Measurements from ENCODE around the gene MAP3K8. TPM values are rescaled to one million over a fixed set of nuclear protein-coding genes. Genes with fewer than 3 reads are reported as not detected.

The MAP3K8 gene
- total RNA-seq (2014; rRNA removed): 0.40 and 1.7 TPM in 2 replicates
- 1.8 TPM for polyA plus RNA-seq (2012)

DNA sequence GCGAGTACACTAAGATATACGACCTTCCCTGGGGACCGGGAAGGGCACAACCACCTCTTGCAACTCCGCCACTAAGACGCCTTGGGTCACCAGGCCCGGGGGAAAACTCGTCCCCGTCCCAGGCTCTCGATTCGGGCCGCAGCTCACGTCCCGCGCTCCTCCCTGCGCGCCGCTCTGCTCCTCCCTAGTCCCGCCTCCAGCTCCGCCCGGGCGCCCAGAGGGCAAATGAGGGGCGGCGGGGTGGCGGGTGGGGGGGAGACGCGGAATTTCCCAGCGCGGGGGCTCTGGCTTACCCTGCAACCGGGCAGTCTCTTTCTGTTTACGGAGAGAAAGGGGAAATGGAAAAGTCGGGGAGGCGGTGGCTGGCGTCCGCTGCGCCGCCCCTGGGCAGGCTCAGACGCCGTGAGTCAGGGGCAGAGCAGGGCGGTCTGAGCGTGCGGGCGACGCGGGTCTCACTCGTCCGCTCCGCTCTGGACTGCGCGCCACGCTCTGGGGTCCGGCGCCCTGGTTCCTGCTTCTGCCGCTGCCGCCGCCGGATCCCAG lies at the start of gene MAP3K8:
Gene MAP3K8, plus strand, starts transcription at position 455 of the 543 bp plus-strand sequence. CDS start 4,755 bp downstream, outside the sequence.
- DNase-seq (ENCODE audit: low read depth): peak; percentile 62

DNA sequence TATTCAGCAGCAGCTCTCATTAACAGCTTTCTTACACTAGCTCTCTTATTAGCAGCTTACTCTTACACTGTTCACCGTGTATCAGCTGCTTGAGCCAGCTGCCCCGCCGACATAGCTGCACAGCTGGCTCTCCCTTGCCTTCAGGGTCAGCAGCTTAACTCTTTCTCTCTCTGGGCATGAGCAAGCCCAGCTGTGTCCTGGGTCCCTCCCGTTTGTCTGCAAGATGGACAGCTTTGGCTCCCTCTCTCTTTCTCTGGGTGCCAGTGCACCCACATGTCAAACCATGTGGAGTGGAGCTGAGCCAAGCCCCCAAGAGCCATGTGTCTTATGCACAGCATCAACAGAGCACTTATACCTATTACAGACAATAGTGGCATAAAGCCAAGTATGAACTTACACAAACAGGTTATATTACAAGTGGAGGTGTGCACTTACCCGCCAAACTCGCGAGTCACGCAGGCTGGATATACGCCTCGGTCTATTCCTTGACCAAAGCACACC lies 49.2 kb upstream of the MAP3K8 start:
- DNase-seq (ENCODE audit: low read depth): peak; percentile 72

DNA sequence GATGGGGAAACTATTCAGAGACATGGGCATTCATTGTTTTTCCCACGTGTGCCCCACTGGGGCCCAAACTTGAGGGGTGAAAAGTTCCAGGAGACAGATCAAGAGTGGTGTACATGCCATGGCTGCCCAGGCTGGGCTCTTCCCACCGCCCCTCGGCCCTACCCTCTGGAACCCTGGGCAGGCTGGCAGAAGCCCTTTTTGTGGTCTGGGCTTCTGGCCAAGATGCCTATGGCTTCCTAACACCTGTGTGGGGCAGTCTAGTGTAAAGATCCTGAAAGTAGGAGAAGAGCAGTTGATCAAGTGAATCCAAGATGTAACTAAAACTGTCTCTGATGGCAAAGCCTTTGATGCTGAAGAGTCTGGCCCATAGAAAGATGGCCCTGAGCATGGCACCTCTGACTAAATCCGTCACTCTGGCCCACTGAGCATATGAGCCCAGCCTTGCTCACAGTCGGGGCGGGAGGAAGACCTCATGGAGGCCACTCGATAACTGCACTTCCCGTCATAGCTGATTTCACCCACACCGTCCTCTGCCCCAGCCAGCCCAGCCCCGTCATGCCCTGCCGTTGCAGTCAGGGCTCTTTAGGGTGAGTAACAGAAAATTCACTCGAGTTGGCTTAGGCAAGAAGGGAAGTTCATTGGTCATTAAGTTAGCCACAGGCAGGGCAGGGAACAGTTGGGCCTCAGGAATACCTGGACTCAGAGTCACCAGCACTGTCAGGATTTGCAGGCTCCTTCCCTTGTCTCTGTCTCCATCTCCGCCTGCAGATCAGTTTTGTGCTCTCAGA lies 47.0 kb upstream of the MAP3K8 start:
- DNase-seq (ENCODE audit: low read depth): no peak

DNA sequence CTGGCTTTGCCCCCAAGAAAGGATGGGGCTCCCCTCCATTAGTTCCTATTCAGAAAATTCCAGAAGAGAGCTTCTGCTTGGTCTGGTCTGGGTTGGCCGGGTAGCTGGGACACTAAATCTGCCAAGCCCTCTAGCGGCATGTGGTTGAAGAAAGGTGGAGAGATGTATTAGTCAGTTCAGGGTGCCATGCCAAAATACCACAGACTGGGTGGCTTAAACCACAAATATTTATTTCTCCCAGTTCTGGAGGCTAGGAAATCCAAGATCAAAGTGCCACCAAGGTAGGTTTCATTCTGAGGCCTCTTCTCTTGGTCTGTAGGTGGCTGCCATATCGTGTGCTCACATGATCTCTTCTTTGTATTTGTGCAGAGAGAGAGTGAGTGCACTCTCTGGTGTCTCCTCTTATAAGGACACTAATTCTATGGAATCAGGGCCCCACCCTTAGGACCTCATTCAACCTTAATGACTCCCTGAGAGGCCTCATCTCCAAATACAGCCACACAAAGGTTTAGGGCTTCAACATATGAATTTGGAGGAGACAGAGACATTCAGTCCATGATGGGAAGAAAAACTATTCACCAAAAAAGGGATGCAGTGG lies 46.2 kb upstream of the MAP3K8 start:
- DNase-seq (ENCODE audit: low read depth): peak; percentile 40

DNA sequence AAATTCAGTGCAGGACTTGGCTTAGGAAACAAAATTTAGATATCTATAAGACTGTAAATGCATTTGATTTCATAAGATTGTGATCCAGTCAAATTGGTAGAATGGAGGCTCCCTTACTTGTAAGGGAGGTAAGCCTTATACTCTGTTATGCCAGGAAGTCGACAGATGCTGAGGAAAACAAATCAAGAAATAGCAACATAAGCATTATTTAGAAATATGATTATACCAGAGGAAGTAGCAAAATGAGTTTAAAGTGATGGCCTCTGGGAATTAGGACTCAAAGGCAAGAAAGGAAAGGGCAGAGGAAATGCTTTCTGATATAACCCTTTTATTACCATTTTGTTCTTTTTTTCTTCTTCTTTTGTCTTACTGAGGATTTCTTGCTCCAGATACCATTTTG lies 44.4 kb upstream of the MAP3K8 start:
- DNase-seq (ENCODE audit: low read depth): no peak

DNA sequence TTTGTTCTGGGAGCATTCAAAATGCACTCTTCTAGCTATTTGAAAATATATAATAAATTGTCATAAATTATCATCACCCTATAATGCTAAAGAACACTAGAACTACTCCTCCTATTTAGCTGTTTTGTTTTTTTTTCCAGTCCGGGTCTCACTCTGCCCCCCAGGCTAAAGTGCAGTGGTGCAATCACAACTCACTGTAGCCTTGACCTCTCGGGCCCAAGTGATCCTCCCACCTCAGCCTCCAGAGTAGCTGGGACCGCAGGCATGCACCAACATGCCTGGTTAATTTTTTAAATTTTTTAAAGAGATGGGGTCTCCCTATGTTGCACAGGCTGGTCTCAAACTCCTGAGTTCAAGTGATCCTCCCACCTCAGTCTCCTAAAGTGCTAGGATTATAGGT lies 43.8 kb upstream of the MAP3K8 start:
- DNase-seq (ENCODE audit: low read depth): no peak

DNA sequence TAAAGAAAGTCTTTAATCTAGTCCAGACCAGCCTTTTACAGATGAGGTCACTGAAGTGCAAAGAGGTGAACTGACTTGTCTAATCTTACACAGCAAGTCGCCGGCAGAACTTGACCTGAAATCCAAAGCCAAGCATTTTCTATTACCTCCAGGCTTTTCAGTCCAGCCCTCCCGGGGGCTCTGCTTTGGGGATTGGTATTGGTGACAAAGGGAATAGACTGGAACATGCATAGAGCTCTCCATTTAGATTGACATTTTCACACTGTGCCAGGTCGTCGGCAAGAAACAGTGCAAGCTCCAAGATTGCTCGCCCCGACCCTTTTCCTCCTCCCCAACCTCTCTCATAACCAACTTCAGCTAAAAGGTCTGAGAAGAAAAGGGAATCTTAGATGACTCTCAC lies 42.7 kb upstream of the MAP3K8 start:
- DNase-seq (ENCODE audit: low read depth): no peak

DNA sequence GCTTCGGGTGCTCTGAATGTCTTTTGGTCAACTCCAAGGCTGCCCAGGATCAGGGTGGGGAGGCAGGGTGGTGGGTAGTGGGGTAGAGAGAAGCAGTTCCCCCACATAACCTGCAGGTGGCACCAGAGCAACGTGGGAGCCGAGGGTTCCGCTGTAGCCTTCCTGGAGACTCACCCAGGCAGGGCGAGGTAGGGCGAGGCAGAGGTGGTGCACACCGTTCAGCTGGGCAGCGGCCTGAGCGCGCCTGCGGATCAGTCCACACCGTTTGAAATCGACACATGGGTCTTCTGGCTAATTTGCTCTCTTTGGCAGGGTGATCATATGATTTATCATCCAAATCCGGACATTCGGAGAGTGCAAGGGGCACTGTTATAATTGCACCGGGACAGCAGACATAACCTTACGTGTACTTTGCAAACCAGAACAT lies 41.4 kb upstream of the MAP3K8 start:
- DNase-seq (ENCODE audit: low read depth): peak; percentile 35

DNA sequence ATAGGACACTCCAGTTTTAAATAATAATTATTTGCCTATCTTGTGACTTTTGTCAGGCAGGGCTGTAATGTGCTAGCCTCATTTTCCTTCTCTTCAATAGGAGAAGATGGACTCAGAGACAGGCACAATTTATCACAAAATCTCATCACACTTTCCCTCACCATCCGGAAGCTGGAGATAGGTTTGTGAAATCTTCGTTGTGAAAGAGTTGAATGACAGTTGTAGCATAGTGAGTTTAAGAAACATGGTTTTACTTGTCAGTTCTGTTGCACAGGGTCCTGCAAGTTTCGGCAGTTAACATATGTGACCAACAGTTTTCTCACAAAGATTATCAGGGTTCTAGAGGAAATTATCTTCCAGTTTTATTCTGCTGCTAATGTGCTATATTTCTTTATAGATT lies 37.7 kb upstream of the MAP3K8 start:
- no peak for DNase-seq (ENCODE audit: low read depth)

DNA sequence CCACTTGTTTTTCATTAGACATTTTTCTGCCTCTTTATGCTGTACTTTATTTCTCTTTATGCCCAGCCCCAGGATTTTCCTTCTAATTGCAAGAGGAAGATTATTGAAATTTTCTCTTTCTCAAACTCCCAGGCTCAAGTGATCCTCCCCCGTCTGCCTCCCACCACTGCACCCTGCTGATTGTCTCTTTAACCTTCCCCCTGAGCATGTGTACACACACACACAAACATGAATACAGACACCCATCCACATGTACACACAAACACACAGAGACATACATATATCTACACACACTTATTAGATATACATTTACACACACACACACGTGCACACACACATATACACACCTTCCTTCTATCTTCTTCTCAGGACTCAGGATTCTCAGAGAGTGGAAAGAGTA lies 37.3 kb upstream of the MAP3K8 start:
- no peak for DNase-seq (ENCODE audit: low read depth)

DNA sequence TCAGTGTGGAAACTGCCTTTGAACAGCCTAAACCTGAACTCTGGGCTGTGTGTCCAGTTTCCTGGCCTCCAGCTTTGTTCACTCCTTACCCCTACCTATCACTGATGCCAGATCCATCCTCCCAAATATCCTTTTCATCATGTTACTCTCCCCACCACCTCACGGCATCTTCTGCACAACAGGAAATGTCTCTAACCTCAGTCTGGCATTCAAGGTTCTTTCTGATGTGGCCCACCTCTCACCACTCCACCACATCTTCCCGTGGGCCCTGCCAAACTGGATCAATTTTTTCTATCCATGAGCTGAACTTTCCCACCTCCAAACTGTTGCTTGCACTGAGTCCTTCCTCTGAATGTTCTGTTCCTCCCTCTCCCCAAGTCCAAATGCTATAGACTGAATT lies 35.8 kb upstream of the MAP3K8 start:
- DNase-seq (ENCODE audit: low read depth): no peak

DNA sequence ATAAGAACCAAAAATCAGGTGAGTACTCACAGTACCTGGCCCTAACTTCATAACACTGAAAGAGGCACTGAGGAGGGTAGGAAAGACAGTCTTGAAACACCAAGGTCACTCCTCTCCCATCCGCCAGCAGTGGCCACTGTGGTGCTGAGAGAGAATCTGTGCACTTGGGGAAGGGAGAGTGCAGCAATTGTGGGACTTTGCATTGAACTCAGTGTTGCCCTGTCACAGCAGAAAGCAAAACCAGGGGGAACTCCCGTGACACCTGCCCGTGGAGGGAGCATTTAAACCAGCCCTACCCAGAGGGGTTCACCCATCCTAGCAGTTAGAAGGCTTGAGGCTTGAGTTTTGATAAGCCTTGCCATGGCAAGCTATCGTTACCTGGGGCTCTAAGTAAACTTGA lies 35.2 kb upstream of the MAP3K8 start:
- no peak for DNase-seq (ENCODE audit: low read depth)

DNA sequence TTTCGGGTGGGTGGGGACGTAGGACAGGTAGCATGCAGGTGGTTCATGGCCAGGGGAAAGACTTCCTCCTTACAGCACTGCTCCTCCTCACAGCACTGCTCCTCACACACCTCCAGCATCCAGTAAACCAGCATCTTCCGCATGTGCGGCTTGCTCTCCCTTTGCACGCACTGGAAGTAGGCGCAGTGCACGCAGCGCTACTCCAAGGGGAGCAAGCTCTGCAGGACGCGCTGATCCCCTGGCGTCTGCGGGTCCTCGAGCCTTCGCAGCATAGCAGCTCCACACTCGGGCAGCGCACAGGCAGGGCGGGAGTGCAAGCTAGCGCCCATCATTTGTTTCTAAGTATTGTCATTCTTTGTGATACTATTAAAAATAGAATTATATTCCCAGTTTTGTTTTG lies 30.5 kb upstream of the MAP3K8 start:
- no peak for DNase-seq (ENCODE audit: low read depth)

DNA sequence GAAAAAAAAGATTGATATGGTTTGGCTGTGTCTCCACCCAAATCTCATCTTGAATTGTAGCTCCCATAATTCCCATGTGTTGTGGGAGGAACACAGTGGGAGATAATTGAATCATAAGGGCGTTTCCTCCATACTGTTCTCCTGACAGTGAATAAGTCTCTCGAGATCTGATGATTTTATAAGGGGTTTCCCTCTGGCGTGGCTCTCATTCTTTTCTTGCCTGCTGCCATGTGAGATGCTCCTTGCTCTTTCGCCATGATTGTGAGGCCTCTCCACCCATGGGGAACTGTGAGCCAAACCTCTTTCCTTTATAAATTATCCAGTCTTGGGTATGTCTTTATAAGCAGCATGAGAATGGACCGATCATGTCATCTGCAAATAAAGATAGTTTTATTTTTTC lies 29.4 kb upstream of the MAP3K8 start:
- DNase-seq (ENCODE audit: low read depth): no peak

DNA sequence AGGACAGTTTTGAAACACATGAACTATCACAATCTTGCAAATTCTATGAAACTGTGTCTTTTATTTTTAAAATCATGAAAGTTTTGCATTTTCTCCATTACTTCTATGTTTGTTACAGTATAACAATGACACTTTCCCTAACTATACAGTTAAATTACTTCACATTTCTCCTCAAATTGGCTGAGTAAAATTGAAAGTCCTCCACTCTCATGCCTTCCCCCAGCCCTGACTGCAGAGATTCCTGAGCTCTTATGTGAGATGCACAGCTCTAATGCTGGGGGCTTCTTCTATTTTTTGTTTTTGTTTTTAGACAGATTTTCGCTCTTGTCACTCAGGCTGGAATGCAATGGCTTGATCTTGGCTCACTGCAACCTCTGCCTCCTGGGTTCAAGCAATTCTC lies 22.7 kb upstream of the MAP3K8 start:
- no peak for DNase-seq (ENCODE audit: low read depth)

DNA sequence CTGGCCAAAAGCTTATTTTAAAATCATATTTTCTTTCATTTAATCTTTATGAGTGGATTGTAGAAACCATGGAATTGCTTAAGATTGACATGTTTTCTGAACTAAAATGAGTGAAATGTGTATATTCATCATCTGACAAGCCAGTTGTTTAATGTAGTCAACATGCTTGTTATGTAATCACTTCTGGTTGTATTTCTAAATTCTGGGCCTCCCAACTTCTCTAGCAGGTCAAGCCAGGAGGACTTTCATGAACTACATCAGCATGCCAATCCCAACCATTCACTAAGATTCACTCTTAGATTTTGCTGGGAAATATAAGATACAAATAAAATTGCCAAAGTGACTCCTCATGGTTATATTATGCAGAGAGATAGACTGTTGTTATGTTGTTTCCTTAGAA lies 21.1 kb upstream of the MAP3K8 start:
- DNase-seq (ENCODE audit: low read depth): no peak

DNA sequence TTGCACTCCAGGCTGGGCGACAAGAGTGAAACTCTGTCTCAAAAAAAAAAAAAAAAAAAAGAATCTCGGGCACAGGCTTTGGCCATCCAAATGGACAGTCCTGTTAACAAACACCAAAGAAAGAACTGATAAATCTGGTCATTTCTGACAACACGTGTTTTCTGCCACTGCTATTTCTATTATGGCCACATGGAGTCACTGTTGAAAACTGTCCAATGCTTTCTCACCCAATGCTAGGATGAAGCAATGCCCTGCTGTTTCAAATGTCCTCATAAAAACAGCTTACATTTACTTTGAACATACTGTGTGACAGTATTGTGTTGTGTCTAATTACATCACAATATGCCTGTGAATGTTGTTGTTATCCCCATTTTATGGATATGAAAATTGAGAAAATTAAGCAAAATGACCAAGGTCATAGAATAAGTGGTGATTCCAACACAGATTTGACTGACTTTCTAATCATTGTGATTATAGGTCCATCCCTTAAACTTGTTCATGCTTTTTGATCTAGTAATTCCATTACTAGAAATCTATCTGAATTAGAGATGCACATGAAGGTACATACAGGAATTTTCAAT lies 19.9 kb upstream of the MAP3K8 start:
- DNase-seq (ENCODE audit: low read depth): peak; percentile 63

DNA sequence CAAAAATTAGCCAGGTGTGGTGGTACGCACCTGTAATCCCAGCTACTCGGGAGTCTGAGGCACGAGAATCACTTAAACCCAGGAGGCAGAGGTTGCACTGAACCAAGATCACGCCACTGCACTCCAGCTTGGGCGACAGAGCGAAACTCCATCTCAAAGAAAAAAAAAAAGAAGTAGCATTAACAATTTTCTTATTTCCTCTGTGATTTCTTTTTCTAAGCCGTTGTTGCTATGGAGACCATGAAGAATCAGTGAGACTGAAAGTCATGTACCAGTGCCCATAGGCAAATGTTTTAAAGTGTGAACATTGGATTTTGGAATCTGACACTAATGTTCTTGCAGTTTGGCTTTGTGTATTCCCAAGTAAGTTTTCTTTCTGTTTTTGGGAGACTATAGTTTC lies 18.4 kb upstream of the MAP3K8 start:
- no peak for DNase-seq (ENCODE audit: low read depth)

DNA sequence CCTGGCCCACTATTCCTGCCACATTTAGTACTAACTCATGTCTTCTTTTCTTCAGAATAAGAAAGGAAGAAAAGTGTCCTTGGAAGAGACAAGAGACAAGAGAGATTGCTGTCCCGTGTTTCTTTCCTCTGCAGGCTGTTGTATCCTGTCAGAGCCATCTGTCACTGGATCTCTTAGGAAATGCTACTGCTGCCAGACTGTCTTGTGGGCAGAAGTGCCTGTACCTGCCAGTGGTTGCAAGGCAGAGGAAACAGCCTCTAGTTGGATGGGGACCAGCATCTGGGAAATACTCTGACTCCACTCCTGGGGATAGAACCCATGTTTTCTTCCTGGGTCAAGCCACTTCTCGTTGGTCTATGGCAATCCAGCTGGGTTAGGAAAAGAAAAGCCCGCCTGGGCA lies 16.7 kb upstream of the MAP3K8 start:
- no peak for DNase-seq (ENCODE audit: low read depth)

DNA sequence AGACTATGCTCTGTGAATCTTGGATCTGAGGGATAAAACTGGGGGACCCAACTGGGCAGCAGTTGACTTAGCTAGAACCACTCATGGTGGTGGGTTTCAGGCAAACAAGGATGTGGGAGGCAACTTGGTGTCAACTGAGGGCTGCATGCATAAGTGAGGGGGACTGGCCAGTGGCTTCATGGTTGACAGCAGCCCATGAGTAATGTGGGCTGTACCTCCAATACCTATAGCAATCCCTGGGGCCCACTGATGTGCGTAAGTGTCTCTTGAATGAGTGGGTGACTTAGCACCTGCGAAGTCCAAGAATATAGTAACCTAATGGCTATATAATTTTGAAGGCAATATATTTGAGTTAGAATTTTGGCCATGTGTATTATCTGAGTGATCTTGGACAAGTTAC lies 13.7 kb upstream of the MAP3K8 start:
- no peak for DNase-seq (ENCODE audit: low read depth)

DNA sequence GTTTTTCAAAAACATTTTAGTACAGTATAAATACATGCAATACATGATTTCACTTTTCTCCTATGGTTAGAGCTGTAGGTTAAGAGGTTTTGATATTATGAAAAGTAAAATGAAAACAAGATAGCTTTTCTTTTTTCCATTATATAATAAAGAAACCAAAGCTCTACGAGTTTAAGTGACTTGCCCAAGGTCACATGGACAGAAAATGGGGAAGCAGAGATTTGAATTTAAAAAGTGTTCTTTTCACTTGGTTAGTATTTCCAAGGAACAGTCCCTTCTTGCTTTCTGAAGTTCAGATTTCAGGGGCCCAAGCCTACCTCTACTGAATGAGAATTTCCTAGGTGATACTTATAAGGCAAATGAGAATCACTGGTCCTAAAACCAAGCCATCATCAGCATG lies 13.2 kb upstream of the MAP3K8 start:
- DNase-seq (ENCODE audit: low read depth): no peak

DNA sequence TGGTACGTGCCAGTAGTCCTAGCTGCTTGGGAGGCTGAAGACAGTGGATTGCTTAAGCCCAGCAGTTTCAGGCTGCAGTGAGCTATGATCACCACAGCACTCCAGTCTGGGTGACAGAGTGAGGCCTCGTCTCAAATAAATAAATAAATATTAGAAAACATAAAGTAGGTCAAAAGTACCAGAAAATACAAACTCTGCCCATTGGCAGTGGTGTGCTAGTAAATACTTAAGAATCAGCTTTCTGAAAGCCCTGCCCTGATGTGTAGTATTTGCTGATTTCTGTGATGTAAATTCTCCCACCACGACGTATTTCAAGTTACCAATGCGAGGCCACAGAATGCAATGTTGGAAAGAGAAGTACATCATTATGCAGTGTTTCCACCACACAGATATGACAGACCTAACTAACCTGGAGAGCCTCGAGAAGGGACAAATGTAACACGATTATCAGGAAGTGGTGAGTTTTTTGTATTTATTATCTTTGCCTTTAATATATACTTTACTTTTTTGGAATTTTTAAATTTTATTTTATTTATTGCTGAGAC lies 11.8 kb upstream of the MAP3K8 start:
- no peak for DNase-seq (ENCODE audit: low read depth)

Data from LHCN-M2 (cell line).